HUDEP-2 (cell line): Measurements from ENCODE around the gene SEMA4A.
"Not testable (repeated sequence)": the region's sequence is repeated elsewhere in the genome, so short reads cannot be mapped to it uniquely, and the experiment has no call there.

Experiments used
- DNase-seq, 76 experiments: peaks; one replicate each; lab custom pipeline; 2025; ENCODE audit not compliant: unreplicated experiment in 76 of 76; lab: John Stamatoyannopoulos, UW

Gene SEMA4A

DNA sequence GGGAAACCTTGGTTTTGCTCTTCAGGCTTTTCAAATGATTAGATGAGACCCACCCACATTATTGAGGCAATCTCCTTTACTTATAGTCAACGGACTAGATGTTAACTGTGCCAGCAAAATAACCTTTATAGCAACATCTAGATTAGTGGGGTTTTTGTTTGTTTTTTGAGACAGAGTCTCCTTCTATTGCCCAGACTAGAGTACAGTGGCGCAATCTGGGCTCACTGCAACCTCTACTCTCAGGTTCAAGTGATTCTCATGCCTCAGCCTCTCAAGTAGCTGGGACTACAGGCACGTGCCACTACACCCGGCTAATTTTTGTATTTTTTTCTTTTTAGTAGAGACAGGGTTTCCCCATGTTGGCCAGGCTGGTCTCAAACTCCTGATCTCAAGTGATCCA lies 36.9 kb downstream of the SEMA4A start:
- DNase-seq = not testable (repeated sequence)

DNA sequence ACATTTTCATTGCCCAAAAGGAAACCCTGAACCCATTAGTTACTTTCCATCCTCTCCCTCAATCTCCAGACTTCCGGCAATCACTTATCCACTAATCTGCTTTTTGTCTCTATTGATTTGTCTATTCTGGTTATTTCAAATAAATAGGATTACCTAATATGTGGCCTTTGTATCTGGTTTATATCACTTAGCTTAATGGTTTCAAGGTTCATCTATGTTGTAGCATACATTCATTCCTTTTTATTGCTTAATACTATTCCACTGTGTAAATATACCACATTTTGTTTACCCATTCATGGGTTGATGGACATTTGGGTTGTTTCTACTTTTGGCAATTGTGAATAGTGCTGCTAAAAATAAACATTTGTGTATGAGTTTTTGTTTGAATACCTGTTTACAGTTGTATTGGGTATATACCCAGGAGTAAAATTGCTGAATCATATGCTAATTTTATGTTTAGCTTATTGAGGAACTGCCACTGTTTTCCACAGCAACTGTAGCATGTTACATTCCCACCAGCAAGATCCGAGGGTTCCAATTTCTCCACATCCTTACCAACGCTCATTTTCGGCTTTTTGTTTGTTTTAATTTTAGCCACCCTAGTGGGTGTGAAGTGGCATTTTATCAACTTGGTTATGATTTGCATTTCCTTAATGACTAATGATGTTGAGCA lies 38.0 kb downstream of the SEMA4A start:
- DNase-seq = no peak

DNA sequence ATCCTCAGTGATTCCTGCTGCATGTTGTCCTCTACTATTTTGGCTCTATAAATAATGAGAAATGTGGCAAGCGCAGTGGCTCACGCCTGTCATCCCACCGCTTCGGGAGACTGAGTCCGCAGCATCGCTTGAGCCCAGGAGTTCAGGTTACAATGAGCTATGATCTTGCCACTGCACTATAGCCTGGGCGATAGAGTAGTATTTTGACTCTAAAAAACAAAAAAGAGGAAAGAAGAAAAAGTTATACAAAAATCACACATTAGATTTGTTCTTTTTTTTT lies 39.8 kb downstream of the SEMA4A start:
- no peak for DNase-seq

DNA sequence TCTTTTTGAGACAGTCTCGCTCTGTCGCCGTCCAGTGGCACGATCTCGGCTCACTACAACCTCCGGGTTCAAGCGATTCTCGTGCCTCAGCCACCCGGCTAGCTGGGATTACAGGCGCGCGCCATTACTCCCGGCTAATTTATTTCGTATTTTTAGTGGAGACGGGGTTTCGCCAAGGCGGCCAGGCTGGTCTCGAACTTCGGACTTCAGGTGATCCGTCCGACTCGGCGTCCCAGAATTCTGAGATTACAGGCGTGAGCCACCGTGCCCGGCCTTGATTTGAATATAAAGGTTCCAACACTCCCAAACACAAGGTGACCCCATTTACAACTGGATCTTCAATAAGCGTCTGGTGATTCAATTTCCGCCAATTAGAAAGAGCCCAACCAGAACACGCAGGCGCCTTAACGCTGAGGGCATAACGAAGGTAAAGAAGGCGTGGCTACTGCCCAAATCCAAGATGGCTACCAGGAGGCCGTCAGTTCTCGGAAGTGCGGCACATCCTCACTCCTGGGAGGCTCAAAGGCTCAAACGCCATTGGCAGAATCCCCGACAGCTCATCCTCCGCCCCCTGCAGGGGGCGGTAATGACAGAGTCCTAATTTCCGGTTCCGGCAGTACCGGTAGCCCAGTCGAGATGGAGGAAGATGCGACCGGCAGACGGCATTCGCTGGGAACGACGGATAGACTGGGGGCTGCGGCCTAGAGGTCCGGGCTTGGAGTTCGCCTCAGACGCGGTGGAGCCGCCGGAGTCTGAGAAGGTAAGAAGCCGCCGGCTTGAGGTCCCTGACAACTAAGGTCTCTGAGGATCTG lies 40.3 kb downstream of the SEMA4A start, which contains the start of gene SLC25A44:
TSS of gene SLC25A44 (plus strand) at position 617 of the 812 bp plus-strand sequence. CDS start 5,744 bp downstream, outside the sequence.
- DNase-seq = peak; percentile 23 to 99 (median 96)

DNA sequence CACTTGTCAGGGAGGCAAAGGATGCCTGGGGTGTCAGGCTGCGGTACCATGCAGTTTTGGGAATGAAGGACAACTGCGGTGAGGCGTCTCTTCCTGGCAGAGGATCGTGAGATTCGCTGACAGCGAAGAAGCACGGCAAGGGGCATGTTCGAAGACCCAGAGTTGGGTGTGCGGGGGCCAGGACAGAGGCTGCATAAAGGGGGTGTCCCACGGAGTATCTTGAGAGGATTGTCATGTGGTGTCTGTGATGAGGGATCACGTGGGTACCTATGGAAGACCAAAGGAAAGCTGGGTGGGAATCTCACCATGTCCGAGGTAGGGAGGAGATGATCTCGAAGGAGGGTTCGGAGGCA lies 40.9 kb downstream of the SEMA4A start:
- no peak for DNase-seq

DNA sequence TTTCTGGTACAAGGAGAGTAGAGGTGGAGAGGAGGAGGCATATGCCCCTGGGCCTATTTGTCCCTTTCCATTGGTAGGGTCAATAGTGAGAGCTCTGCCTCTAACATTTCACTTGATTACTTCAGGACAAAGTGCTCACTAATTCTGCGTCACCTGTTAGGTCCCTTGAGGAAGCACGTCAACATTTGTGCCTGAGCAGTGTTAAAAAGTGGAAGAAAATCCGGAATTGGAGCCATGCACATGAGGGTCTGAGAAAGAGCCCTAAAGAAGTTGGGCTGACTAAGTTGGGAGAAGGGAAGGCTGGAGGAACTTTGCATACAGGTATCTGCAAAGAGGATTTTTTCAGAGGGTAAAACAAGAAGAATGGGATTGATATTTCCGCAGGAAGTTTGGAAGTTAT lies 42.5 kb downstream of the SEMA4A start:
- no peak for DNase-seq

DNA sequence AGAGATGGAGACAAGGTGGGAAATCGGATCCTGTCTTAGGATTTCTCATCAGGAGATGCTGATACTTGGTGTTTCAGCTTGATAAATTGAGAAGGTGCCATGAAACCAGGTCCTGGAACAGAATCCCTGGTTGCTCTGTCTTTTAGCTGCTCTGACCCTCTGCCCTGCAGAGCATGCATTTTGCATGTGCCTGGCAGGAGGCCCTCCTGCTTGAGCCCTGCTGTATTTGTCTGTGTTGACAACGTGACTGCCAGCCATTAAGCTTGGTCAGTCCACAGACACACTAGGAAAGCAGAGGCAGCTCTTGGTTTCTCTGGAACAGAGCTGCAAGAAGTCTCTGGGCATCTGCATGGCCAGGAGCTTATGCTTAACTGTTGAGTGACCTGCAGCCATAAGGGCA lies 43.1 kb downstream of the SEMA4A start:
- DNase-seq = no peak

DNA sequence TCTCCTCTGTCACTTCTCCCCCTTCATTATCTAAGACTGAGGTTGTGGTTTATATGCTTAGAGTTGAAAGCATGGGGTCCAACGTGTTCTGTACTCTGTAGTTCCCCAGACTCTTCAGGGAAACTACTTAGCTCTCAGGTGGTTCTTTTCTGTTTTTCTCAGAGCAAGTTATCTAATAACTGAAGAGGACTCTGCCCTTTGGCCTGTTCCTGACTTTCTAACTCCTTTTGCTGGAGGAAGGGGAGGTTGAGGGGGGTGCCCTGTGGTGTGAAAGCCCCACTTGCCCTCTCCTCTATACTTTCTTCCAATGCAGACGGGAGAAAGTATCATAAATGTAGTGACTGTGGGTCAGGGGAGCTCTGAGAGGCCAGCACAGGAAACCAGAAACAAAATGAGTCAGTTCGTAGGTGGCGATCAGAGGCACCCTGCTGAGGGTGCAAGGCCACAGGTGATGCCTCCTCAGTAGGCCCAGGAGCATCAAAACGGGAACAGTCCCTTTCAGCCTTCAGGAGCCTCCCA lies 45.5 kb downstream of the SEMA4A start:
- no peak for DNase-seq

DNA sequence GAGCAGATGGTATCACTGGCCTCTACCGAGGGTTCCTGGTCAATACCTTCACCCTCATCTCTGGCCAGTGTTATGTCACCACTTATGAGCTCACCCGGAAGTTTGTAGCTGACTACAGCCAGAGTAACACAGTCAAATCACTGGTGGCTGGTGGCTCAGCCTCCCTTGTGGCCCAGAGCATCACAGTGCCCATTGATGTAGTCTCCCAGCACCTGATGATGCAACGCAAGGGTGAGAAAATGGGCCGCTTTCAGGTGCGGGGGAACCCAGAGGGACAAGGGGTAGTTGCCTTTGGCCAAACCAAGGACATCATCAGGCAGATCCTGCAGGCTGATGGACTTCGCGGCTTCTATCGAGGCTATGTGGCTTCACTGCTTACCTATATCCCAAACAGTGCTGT lies 46.7 kb downstream of the SEMA4A start:
- DNase-seq = no peak

DNA sequence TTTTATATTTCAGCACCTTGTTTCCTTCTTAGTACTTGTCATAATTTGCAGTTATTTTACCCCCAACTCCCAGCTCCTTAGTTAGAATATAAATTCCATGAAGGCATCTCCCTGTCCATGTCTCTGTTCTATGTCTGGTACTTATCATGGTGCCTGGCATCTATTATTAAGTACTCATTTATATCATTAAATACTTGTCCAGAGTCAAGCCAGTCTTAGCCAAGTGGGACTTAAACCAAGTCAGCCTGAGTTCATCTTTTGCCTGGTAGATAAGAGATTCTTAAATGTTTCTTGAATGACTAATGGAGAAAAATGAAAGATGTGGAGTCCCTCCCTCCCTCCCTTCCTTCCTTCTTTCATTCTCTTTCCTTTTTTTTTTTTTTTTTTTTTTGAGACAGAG lies 49.9 kb downstream of the SEMA4A start:
- no peak for DNase-seq

DNA sequence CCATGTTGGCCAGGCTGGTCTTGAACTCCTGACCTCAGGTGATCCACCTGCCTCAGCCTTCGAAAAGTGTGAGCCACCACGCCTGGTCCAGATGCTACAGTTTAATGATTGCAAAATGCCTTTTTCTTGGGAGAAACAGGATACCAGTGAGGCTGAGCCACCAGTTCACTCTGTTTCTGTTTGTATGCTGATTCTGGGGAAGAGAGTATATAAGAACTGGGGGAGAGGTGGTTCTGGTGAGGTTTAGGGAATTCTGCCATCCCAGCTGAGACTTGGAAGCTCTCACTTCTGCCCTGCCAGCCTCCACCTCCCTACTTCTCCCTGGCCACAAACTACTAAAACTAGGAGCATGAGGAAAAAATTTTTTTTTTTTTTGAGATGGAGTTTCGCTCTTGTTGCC lies 51.3 kb downstream of the SEMA4A start:
- DNase-seq = no peak

DNA sequence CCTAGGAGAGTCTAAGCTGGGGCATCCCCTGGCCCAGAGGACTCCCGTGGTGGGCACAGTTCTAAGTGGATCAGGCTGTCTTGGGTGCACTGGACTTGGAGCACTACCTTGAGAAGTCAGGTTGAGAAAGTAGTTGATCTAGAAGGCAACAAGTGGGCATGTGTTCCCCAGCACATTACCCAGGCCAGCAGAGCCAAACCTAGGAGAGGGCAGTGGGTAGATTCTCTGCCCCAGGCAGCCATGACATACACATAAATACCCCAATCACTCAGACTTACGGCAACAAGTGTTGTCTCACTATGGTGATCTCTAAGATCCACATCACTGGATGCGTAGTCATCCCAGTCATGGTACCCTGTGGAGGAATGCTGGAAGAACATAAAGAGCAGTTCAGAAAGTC lies 57.9 kb downstream of the SEMA4A start:
- no peak for DNase-seq

DNA sequence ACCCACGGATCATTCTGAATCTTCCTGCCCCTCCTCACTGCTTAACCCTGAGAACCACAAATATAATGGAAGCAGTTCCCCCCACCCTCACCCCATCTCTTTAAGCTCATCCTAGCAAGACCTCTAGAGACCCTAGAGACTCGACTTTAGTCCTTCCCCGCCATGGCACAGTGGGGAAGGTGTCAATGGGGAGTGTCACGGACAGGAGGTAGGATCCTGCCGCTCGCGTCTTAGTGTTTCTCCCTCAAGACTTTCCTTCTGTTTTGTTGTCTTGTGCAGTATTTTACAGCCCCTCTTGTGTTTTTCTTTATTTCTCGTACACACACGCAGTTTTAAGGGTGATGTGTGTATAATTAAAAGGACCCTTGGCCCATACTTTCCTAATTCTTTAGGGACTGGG lies 58.7 kb downstream of the SEMA4A start:
- DNase-seq = no peak

DNA sequence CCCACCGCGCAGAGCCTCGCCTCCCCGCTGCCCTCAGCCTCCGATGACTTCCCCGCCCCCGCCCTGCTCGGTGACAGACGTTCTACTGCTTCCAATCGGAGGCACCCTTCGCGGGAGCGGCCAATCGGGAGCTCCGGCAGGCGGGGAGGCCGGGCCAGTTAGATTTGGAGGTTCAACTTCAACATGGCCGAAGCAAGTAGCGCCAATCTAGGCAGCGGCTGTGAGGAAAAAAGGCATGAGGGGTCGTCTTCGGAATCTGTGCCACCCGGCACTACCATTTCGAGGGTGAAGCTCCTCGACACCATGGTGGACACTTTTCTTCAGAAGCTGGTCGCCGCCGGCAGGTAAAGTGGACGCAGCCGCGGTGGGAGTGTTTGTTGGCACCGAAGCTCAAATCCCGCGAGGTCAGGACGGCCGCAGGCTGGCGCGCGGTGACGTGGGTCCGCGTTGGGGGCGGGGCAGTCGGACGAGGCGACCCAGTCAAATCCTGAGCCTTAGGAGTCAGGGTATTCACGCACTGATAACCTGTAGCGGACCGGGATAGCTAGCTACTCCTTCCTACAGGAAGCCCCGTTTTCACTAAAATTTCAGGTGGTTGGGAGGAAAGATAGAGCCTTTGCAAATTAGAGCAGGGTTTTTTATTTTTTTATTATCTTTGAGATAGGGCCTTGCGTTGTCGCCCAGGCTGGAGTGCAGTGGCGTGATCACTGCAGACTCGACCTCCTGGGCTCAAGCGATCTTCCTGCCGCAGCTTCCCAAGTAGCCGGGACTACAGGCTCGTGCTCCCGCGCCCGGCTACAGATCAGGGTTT lies 59.7 kb downstream of the SEMA4A start, which contains the start of gene PMF1:
TSS of gene PMF1 (plus strand) at position 175 of the 811 bp plus-strand sequence. CDS start at position 184, 9 bp downstream.
- DNase-seq = peak in 75 of 76 experiments; percentile 55 to 98 (median 91)

DNA sequence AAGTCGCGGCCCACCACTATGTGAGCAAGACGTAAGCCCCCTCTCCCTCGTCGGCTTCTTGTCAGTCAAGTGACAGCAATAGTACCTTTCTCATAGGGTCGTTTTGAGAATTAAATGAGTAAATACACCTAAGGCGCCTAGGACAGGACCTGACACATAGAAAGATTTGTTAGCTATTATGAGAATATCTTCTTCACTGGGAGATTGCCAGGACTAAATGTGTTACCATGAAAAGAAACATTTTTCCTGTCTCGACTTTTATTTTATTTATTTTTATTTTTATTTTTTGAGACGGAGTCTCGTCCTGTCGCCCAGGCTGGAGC lies 60.2 kb downstream of the SEMA4A start:
- no peak for DNase-seq

DNA sequence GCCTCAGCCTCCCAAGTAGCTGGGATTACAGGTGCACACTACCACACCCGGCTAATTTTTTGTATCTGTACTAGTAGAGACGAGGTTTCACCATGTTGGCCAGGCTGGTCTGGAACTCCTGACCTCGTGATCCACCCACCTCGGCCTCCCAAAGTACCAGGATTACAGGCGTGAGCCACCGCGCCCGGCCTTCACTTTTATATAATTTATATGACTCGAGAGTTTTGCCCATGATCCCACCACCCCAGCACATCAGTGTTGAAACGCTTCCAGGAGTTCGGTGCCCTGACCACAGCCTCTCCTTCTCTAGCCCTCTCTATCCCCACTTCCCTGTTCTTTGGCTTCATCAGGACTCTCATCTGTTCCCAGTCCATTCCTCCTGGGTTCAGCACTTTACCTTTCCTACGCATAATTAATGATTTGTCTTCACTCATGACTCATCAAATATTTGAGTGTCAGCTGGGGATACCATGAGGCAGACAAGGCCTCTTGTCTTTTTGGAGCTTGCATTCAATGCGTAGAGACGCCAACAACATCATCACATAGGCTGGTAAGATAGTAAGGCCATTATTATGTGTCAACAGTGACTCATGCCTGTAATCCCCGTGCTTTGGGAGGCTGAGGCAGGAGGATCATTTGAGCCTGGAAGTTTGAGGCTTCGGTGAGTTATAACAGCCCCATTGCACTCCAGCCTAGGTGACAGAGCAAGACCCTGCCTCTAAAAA lies 60.8 kb downstream of the SEMA4A start:
- DNase-seq = peak in 1 of 76 experiments; percentile 18

DNA sequence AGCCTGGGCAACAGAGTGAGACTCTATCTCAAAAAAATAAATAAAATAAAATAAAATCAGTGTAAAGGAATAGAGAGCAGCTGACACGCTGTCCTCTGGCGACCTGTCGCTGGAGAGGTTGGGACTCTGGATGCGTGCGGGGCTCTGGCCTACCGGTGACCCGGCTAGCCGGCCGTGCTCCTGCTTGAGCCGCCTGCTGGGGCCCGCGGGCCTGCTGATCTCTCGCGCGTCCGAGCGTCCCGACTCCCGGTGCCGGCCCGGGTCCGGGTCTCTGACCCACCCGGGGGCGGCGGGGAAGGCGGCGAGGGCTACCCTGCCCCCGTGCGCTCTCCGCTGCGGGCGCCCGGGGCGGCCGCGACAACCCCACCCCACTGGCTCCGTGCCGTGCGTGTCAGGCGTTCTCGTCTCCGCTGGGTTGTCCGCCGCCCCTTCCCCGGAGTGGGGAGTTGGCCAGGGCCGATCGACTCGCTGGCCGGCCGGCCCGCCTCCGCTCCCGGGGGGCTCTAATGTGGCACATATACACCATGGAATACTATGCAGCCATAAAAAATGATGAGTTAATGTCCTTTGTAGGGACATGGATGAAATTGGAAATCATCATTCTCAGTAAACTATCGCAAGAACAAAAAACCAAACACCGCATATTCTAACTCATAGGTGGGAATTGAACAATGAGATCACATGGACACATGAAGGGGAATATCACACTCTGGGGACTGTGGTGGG lies 63.1 kb downstream of the SEMA4A start:
- not testable (repeated sequence) for DNase-seq

DNA sequence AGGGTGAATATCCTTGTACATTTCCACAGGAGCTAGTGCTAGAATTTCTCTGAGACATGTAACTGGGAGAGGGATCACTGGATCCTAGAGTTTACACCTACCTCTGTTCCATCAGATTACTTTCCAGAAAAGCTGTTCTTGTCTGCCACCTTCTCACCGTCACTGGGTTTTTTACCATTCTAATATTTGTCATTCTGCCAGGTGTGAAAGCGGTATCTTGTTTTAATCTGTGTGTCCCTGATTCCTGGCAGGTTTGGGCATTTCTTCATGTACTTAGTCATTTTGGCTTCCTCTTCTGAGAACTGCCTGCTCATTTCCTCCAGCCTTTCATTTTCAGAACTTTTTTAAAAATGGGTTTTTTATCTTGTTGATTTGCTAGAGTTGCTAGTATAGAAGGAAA lies 64.5 kb downstream of the SEMA4A start:
- peak in 12 of 76 experiments; percentile 3 to 43 (median 14) for DNase-seq

DNA sequence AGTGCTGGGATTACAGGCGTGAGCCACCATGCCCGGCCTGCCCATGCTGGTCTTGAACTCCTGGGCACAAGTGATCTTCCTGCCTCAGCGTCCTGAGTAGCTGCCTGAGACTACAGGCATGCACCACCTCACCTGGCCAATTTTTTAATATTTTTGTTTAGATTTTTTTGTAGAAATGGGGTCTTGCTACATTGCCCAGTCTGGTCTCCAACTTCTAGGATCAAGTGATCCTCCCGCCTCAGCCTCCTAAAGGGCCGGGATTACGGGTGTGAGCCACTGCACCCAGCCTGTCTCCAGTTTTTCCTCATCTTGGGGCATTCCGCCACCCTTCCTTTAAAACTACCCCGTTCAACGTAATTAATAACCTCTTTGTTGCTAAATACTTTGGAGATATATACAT lies 66.8 kb downstream of the SEMA4A start:
- DNase-seq = no peak
